GM23338 (cell line): ENCODE results near the gene RAD51B.

Experiments used
- CREB1 ChIP-seq: fragments of 250-450 bp; sonication (Bioruptor Pico); IDR thresholded peaks from 2 replicates; pipeline ENCODE4 v1.5.0; 2020; ENCODE audit warnings: low read depth, mild to moderate bottlenecking, moderate library complexity
- EZH2 ChIP-seq: fragments of 200-600 bp; sonication (generic); IDR thresholded peaks from one replicate; pipeline ENCODE4 v1.8.0; 2017; ENCODE audit warnings: antibody characterized with exemption, mild to moderate bottlenecking, low read depth; ENCODE audit not compliant: unreplicated experiment
- EZH2phosphoT487 ChIP-seq: fragments of 200-600 bp; sonication (generic); IDR thresholded peaks from one replicate; pipeline ENCODE4 v1.8.1; 2018; ENCODE audit warnings: antibody characterized with exemption; ENCODE audit not compliant: unreplicated experiment
- JUNB ChIP-seq: IDR thresholded peaks from one replicate; pipeline ENCODE4 v1.6.1; 2016; ENCODE audit warnings: antibody characterized with exemption; ENCODE audit not compliant: unreplicated experiment
- NANOG ChIP-seq: IDR thresholded peaks from 2 replicates; pipeline ENCODE4 v1.6.1; 2016; ENCODE audit warnings: antibody characterized with exemption, borderline replicate concordance
- POLR2AphosphoS5 ChIP-seq: IDR thresholded peaks from 2 replicates; pipeline ENCODE4 v1.6.1; 2016; ENCODE audit warnings: antibody characterized with exemption, low read depth
- ZNF114 ChIP-seq: fragments of 250-450 bp; sonication (Bioruptor Pico); IDR thresholded peaks from 2 replicates; pipeline ENCODE4 v1.5.0; 2020; ENCODE audit warnings: mild to moderate bottlenecking, moderate library complexity
- ZNF331 ChIP-seq: fragments of 250-450 bp; sonication (Bioruptor Pico); IDR thresholded peaks from 2 replicates; pipeline ENCODE4 v1.5.0; 2020; ENCODE audit warnings: low read depth, mild to moderate bottlenecking, moderate library complexity
- TF ChIP-seq, protein P1 (sequence below), 2 experiments: fragments of 200-600 bp in 1 of 2; sonication (generic) in 1 of 2; conservative IDR thresholded peaks; 2 replicates each; pipeline versions ENCODE4 v1.5.1 to v1.6.1; 2016 to 2017; ENCODE audit warnings: antibody characterized with exemption in 2 of 2, low read depth in 2 of 2, mild to moderate bottlenecking in 2 of 2, moderate library complexity in 1 of 2
- TF ChIP-seq, protein P2 (sequence below): IDR thresholded peaks from one replicate; pipeline ENCODE4 v1.6.1; 2018; ENCODE audit warnings: antibody characterized with exemption; ENCODE audit not compliant: unreplicated experiment
- TF ChIP-seq, protein P3 (sequence below): IDR thresholded peaks from 2 replicates; pipeline ENCODE4 v1.6.1; 2016; ENCODE audit warnings: antibody characterized with exemption
- TF ChIP-seq, protein P4 (sequence below): fragments of 250-450 bp; sonication (Bioruptor Pico); IDR thresholded peaks from 2 replicates; pipeline ENCODE4 v1.5.0; 2020; ENCODE audit warnings: mild to moderate bottlenecking, moderate library complexity

DNA sequence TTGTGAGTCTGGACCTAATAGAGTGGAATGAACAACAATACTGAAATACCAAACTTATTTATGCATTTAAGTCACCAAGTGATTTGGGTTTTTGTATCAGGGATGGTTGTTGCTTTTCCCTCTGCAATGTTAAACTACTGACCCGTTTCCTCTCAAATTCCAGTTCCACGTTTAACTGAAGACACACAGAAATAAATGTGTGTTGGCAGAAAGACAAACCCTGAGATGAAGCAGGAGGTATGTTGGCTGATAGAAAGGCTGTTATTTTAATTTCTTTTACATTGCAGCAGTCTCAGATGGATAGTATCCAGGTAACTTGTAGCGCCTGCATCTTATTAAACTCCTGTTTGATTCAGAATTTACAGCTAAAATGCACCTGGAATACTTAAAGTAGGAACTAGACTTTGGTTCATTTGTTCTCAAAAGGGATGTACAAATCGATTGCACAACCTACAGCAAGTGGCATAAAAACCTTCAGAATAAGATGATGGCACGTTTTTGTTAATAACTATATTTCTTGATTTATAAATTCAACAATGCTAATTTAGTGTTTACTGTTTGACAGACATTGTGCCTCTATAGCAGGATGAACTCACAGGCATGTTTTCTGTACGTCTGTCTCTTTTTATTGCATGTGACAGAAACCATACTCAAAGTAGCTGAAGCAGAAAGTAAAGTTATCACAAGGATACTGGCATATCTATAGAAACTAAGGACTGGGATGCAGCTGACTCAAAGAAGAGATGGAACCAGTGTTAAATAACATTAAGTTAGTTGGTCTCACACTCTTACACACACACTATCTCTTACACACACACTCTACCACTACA, 567.6 kb downstream of the RAD51B start:
- TF ChIP-seq, protein P1, sequence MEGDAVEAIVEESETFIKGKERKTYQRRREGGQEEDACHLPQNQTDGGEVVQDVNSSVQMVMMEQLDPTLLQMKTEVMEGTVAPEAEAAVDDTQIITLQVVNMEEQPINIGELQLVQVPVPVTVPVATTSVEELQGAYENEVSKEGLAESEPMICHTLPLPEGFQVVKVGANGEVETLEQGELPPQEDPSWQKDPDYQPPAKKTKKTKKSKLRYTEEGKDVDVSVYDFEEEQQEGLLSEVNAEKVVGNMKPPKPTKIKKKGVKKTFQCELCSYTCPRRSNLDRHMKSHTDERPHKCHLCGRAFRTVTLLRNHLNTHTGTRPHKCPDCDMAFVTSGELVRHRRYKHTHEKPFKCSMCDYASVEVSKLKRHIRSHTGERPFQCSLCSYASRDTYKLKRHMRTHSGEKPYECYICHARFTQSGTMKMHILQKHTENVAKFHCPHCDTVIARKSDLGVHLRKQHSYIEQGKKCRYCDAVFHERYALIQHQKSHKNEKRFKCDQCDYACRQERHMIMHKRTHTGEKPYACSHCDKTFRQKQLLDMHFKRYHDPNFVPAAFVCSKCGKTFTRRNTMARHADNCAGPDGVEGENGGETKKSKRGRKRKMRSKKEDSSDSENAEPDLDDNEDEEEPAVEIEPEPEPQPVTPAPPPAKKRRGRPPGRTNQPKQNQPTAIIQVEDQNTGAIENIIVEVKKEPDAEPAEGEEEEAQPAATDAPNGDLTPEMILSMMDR (conservative IDR thresholded peaks at IDR 0.05; ENCODE audit: low read depth in 2 of 2): no peak
- TF ChIP-seq POLR2AphosphoS5 (no peak), EZH2phosphoT487 (no peak), NANOG (no peak), CREB1 (CRISPR knock-in tag) (no peak), EZH2 (no peak), JUNB (no peak), ZNF331 (no peak), ZNF114 (CRISPR knock-in tag) (no peak)
- TF ChIP-seq, protein P2, sequence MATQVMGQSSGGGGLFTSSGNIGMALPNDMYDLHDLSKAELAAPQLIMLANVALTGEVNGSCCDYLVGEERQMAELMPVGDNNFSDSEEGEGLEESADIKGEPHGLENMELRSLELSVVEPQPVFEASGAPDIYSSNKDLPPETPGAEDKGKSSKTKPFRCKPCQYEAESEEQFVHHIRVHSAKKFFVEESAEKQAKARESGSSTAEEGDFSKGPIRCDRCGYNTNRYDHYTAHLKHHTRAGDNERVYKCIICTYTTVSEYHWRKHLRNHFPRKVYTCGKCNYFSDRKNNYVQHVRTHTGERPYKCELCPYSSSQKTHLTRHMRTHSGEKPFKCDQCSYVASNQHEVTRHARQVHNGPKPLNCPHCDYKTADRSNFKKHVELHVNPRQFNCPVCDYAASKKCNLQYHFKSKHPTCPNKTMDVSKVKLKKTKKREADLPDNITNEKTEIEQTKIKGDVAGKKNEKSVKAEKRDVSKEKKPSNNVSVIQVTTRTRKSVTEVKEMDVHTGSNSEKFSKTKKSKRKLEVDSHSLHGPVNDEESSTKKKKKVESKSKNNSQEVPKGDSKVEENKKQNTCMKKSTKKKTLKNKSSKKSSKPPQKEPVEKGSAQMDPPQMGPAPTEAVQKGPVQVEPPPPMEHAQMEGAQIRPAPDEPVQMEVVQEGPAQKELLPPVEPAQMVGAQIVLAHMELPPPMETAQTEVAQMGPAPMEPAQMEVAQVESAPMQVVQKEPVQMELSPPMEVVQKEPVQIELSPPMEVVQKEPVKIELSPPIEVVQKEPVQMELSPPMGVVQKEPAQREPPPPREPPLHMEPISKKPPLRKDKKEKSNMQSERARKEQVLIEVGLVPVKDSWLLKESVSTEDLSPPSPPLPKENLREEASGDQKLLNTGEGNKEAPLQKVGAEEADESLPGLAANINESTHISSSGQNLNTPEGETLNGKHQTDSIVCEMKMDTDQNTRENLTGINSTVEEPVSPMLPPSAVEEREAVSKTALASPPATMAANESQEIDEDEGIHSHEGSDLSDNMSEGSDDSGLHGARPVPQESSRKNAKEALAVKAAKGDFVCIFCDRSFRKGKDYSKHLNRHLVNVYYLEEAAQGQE: no peak
- TF ChIP-seq, protein P3, sequence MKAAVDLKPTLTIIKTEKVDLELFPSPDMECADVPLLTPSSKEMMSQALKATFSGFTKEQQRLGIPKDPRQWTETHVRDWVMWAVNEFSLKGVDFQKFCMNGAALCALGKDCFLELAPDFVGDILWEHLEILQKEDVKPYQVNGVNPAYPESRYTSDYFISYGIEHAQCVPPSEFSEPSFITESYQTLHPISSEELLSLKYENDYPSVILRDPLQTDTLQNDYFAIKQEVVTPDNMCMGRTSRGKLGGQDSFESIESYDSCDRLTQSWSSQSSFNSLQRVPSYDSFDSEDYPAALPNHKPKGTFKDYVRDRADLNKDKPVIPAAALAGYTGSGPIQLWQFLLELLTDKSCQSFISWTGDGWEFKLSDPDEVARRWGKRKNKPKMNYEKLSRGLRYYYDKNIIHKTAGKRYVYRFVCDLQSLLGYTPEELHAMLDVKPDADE: no peak
- TF ChIP-seq, protein P4, sequence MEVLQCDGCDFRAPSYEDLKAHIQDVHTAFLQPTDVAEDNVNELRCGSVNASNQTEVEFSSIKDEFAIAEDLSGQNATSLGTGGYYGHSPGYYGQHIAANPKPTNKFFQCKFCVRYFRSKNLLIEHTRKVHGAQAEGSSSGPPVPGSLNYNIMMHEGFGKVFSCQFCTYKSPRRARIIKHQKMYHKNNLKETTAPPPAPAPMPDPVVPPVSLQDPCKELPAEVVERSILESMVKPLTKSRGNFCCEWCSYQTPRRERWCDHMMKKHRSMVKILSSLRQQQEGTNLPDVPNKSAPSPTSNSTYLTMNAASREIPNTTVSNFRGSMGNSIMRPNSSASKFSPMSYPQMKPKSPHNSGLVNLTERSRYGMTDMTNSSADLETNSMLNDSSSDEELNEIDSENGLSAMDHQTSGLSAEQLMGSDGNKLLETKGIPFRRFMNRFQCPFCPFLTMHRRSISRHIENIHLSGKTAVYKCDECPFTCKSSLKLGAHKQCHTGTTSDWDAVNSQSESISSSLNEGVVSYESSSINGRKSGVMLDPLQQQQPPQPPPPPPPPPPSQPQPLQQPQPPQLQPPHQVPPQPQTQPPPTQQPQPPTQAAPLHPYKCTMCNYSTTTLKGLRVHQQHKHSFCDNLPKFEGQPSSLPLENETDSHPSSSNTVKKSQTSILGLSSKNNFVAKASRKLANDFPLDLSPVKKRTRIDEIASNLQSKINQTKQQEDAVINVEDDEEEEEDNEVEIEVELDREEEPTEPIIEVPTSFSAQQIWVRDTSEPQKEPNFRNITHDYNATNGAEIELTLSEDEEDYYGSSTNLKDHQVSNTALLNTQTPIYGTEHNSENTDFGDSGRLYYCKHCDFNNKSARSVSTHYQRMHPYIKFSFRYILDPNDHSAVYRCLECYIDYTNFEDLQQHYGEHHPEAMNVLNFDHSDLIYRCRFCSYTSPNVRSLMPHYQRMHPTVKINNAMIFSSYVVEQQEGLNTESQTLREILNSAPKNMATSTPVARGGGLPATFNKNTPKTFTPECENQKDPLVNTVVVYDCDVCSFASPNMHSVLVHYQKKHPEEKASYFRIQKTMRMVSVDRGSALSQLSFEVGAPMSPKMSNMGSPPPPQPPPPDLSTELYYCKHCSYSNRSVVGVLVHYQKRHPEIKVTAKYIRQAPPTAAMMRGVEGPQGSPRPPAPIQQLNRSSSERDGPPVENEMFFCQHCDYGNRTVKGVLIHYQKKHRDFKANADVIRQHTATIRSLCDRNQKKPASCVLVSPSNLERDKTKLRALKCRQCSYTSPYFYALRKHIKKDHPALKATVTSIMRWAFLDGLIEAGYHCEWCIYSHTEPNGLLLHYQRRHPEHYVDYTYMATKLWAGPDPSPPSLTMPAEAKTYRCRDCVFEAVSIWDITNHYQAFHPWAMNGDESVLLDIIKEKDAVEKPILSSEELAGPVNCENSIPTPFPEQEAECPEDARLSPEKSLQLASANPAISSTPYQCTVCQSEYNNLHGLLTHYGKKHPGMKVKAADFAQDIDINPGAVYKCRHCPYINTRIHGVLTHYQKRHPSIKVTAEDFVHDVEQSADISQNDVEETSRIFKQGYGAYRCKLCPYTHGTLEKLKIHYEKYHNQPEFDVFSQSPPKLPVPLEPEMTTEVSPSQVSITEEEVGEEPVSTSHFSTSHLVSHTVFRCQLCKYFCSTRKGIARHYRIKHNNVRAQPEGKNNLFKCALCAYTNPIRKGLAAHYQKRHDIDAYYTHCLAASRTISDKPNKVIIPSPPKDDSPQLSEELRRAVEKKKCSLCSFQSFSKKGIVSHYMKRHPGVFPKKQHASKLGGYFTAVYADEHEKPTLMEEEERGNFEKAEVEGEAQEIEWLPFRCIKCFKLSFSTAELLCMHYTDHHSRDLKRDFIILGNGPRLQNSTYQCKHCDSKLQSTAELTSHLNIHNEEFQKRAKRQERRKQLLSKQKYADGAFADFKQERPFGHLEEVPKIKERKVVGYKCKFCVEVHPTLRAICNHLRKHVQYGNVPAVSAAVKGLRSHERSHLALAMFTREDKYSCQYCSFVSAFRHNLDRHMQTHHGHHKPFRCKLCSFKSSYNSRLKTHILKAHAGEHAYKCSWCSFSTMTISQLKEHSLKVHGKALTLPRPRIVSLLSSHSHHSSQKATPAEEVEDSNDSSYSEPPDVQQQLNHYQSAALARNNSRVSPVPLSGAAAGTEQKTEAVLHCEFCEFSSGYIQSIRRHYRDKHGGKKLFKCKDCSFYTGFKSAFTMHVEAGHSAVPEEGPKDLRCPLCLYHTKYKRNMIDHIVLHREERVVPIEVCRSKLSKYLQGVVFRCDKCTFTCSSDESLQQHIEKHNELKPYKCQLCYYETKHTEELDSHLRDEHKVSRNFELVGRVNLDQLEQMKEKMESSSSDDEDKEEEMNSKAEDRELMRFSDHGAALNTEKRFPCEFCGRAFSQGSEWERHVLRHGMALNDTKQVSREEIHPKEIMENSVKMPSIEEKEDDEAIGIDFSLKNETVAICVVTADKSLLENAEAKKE (CRISPR knock-in tag): no peak
